GM12878 (cell line): ENCODE measurements around the gene RAB12.

ENCODE experiments used
- CBX5 ChIP-seq: sonication (generic); IDR thresholded peaks from 2 replicates; pipeline ENCODE4 v1.6.1; 2016; ENCODE audit warnings: low read depth, moderate library complexity, mild to moderate bottlenecking, inconsistent platforms
- NR2C2 ChIP-seq: IDR thresholded peaks from 2 replicates; pipeline ENCODE4 v1.6.1; 2011; ENCODE audit warnings: borderline replicate concordance, low read depth; ENCODE audit not compliant: control insufficient read depth, insufficient read length

GRCh38 chr18:8659609-8660242, 50.5 kb downstream of the RAB12 start:
- no peak for TF ChIP-seq NR2C2
- no peak for TF ChIP-seq CBX5
